ENCODE results near the gene BTF3. TPM values are rescaled to one million over a fixed set of nuclear protein-coding genes. Genes with fewer than 3 reads are reported as not detected.
A peak's percentile ranks its signal among the peaks of the same experiment; 100 is the strongest.

BTF3 gene
- total and polyA plus RNA-seq, 2 of the 13 experiments (the other 11 are each of a cell fraction or from before 2014, with no cell fraction given) = 557 to 698 TPM

DNA sequence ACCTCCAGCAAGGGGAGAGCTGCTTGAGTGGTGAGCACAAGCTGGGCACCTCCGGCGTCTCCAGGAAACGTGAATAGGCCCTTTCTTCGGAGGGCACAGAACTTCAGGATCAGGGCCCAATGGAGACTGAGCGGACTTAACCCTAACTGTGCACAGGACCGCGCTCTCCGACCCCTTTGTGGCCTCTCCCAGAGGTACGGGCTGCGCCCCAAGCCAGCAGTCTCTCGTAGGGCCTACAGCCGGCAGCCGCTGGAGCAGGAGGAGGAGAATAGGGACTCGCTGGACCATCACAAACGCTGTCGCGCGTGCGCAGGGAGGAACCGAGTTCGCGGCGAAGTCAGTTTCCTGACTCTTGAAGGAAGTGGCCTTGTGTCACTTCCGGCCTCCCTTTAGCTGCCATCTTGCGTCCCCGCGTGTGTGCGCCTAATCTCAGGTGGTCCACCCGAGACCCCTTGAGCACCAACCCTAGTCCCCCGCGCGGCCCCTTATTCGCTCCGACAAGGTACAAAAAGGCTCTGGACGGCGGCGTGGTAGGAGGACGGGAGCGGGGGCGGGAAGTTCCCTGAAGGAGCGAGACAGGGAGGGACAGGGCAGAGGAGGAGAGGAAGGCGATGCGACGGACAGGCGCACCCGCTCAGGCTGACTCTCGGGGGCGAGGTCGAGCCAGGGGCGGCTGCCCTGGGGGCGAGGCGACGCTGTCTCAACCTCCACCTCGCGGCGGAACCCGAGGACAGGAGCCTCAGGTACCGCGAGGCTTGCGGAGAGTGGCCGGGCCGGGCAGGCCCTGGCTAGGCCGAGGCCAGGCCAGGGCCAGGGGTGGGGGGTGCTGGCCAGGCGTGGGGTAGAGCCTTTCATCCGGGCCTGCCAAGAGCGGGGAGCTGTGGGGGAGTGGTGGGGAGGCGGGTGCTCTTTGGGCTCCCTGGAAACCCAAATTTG, at the start of gene BTF3 (continued):
- TF ChIP-seq CENPX (CRISPR knock-in tag; IDR thresholded peaks at IDR 0.05) = no peak
- TF ChIP-seq SRSF9 (IDR thresholded peaks at IDR 0.05; ENCODE audit: borderline replicate concordance, insufficient read depth, low read depth, low read length, poor library complexity, severe bottlenecking) = no peak
- 0 out of 2 replicates have a peak, but pooled peaks have one; percentile 35 for TF ChIP-seq TBX3 (IDR thresholded peaks at IDR 0.05; ENCODE audit: borderline replicate concordance)
- TF ChIP-seq, protein P1, sequence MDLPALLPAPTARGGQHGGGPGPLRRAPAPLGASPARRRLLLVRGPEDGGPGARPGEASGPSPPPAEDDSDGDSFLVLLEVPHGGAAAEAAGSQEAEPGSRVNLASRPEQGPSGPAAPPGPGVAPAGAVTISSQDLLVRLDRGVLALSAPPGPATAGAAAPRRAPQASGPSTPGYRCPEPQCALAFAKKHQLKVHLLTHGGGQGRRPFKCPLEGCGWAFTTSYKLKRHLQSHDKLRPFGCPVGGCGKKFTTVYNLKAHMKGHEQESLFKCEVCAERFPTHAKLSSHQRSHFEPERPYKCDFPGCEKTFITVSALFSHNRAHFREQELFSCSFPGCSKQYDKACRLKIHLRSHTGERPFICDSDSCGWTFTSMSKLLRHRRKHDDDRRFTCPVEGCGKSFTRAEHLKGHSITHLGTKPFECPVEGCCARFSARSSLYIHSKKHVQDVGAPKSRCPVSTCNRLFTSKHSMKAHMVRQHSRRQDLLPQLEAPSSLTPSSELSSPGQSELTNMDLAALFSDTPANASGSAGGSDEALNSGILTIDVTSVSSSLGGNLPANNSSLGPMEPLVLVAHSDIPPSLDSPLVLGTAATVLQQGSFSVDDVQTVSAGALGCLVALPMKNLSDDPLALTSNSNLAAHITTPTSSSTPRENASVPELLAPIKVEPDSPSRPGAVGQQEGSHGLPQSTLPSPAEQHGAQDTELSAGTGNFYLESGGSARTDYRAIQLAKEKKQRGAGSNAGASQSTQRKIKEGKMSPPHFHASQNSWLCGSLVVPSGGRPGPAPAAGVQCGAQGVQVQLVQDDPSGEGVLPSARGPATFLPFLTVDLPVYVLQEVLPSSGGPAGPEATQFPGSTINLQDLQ (CRISPR knock-in tag; IDR thresholded peaks at IDR 0.05) = 0 out of 2 replicates have a peak, but pooled peaks have one; percentile 62
- no peak for TF ChIP-seq ZNF24 (IDR thresholded peaks at IDR 0.05)
- TF ChIP-seq POLR2AphosphoS5 (IDR thresholded peaks at IDR 0.05; ENCODE audit: low read depth, low read length) = peak; percentile 94
- TF ChIP-seq PAF1 (CRISPR knock-in tag; IDR thresholded peaks at IDR 0.05) = no peak
- peak; percentile 69 for TF ChIP-seq ERF (CRISPR knock-in tag; IDR thresholded peaks at IDR 0.05)
- TF ChIP-seq NKX3-1 (CRISPR knock-in tag; IDR thresholded peaks at IDR 0.05) = peak; percentile 74; the same call in 1 of the 2 replicates
- TF ChIP-seq SNAPC2 (CRISPR knock-in tag; IDR thresholded peaks at IDR 0.05) = peak; percentile 58; the same call in 1 of the 2 replicates
- TF ChIP-seq, protein P2, sequence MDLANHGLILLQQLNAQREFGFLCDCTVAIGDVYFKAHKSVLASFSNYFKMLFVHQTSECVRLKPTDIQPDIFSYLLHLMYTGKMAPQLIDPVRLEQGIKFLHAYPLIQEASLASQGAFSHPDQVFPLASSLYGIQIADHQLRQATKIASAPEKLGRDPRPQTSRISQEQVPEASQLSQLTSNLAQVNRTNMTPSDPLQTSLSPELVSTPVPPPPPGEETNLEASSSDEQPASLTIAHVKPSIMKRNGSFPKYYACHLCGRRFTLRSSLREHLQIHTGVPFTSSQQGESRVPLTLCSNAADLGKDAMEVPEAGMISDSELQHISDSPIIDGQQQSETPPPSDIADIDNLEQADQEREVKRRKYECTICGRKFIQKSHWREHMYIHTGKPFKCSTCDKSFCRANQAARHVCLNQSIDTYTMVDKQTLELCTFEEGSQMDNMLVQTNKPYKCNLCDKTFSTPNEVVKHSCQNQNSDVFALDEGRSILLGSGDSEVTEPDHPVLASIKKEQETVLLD (CRISPR knock-in tag; IDR thresholded peaks at IDR 0.05; ENCODE audit: low read depth) = no peak
- peak; percentile 90 for TF ChIP-seq ZNF891 (CRISPR knock-in tag; IDR thresholded peaks at IDR 0.05)
- TF ChIP-seq MTF1 (CRISPR knock-in tag; IDR thresholded peaks at IDR 0.05) = 0 out of 2 replicates have a peak, but pooled peaks have one; percentile 17
- no peak for TF ChIP-seq ZNF230 (CRISPR knock-in tag; IDR thresholded peaks at IDR 0.05)
- TF ChIP-seq ZNF83 (CRISPR knock-in tag; IDR thresholded peaks at IDR 0.05; ENCODE audit: borderline replicate concordance) = peak; percentile 55; the same call in 1 of the 2 replicates
- no peak; the same call in 1 of the 2 replicates for TF ChIP-seq ARNT2 (CRISPR knock-in tag; IDR thresholded peaks at IDR 0.05; ENCODE audit: low read depth)
- no peak for TF ChIP-seq ZNF879 (CRISPR knock-in tag; IDR thresholded peaks at IDR 0.05)
- TF ChIP-seq MYNN (CRISPR knock-in tag; IDR thresholded peaks at IDR 0.05; ENCODE audit: low read depth) = no peak
- peak; percentile 18; the same call in 1 of the 2 replicates for TF ChIP-seq ZNF441 (CRISPR knock-in tag; IDR thresholded peaks at IDR 0.05; ENCODE audit: borderline replicate concordance)
- TF ChIP-seq MBD4 (IDR thresholded peaks at IDR 0.05; ENCODE audit: borderline replicate concordance, low read length) = no peak
- TF ChIP-seq ZNF10 (CRISPR knock-in tag; IDR thresholded peaks at IDR 0.05; ENCODE audit: borderline replicate concordance, low read depth) = no peak
- TF ChIP-seq, protein P3, sequence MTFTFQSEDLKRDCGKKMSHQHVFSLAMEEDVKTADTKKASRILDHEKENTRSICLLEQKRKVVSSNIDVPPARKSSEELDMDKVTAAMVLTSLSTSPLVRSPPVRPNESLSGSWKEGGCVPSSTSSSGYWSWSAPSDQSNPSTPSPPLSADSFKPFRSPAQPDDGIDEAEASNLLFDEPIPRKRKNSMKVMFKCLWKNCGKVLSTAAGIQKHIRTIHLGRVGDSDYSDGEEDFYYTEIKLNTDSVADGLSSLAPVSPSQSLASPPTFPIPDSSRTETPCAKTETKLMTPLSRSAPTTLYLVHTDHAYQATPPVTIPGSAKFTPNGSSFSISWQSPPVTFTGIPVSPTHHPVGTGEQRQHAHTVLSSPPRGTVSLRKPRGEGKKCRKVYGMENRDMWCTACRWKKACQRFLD (CRISPR knock-in tag; IDR thresholded peaks at IDR 0.05; ENCODE audit: borderline replicate concordance) = peak; percentile 95; the same call in 1 of the 2 replicates
